Chondrocyte (in vitro differentiated cells): ENCODE data around the gene NEK2. TPM values are rescaled to one million over a fixed set of nuclear protein-coding genes. Genes with fewer than 3 reads are reported as not detected.
"Not testable (repeated sequence)": the region's sequence is repeated elsewhere in the genome, so short reads cannot be mapped to it uniquely, and the experiment has no call there.

Source experiments
- DNase-seq: peaks from one replicate; pipeline ENCODE4 v3.0.0; 2021; ENCODE audit warnings: mixed read lengths, low spot score
- H3K27ac Mint-ChIP-seq: one replicate; pipeline ENCODE4 v1.8.0; 2021; ENCODE audit warnings: mild to moderate bottlenecking, moderate library complexity, mixed read lengths; ENCODE audit not compliant: unreplicated experiment
- H3K27me3 Mint-ChIP-seq: 2 replicates; pipeline ENCODE4 v1.8.0; 2021; ENCODE audit warnings: low read depth, mixed read lengths
- H3K36me3 Mint-ChIP-seq: 2 replicates; pipeline ENCODE4 v1.8.0; 2021; ENCODE audit warnings: low read depth, mixed read lengths
- H3K4me1 Mint-ChIP-seq: 2 replicates; pipeline ENCODE4 v1.8.0; 2021; ENCODE audit warnings: low read depth, mild to moderate bottlenecking, mixed read lengths
- H3K4me3 Mint-ChIP-seq: one replicate; pipeline ENCODE4 v1.8.0; 2021; ENCODE audit warnings: mild to moderate bottlenecking, moderate library complexity, mixed read lengths; ENCODE audit not compliant: unreplicated experiment
- H3K9me3 Mint-ChIP-seq: 2 replicates; pipeline ENCODE4 v1.8.0; 2021; ENCODE audit warnings: low read depth, mixed read lengths
- CTCF ChIP-seq: fragments of 200-600 bp; sonication (generic); IDR thresholded peaks from 2 replicates; pipeline ENCODE4 v1.5.0; 2021; ENCODE audit warnings: antibody characterized with exemption, mild to moderate bottlenecking, moderate library complexity
- total RNA-seq: library from RNA; stranded (reverse); gene quantifications from 3 replicates; pipeline ENCODE4 v1.2.1, GENCODE V29; 2021

The NEK2 gene
- total RNA-seq, 1 donor from 2014 or later, result 3.2 TPM

- Mint-ChIP-seq H3K27ac (no peak overlapping the region), H3K9me3 (no peaks in the 10 kb centered on the region), H3K4me1 (peaks cover 7% of the 10 kb centered on the region), H3K36me3 (no peaks in the 10 kb centered on the region), H3K27me3 (peaks cover 12% of the 10 kb centered on the region), H3K4me3 (no peak overlapping the region)
- DNase-seq, result no peak
- TF ChIP-seq CTCF, result no peak
These were observed 8.2 kb upstream of the NEK2 start for GRCh38 chr1:211683396-211684297.

- not testable (repeated sequence) for H3K36me3 Mint-ChIP-seq, H3K27ac Mint-ChIP-seq, H3K4me3 Mint-ChIP-seq, H3K4me1 Mint-ChIP-seq, H3K9me3 Mint-ChIP-seq, DNase-seq, H3K27me3 Mint-ChIP-seq
These were observed 6.8 kb upstream of the NEK2 start for GRCh38 chr1:211682186-211682585.

GRCh38 chr1:211680752-211681327, 5.4 kb upstream of the NEK2 start:
- Mint-ChIP-seq H3K4me1 (peaks cover 8% of the 10 kb centered on the region), H3K4me3 (no peak overlapping the region), H3K27ac (peak overlapping the region; percentile 23), H3K9me3 (no peaks in the 10 kb centered on the region), H3K27me3 (peaks cover 5% of the 10 kb centered on the region), H3K36me3 (no peaks in the 10 kb centered on the region)
- peak; percentile 88 for TF ChIP-seq CTCF
- DNase-seq, result no peak

- H3K27me3 Mint-ChIP-seq, result peaks cover 2% of the 10 kb centered on the region
- DNase-seq, result no peak
- peaks cover 25% of the 10 kb centered on the region for H3K4me1 Mint-ChIP-seq
- TF ChIP-seq CTCF, result no peak
- no peaks in the 10 kb centered on the region for H3K9me3 Mint-ChIP-seq
- H3K4me3 Mint-ChIP-seq, result no peak overlapping the region
- H3K27ac Mint-ChIP-seq, result no peak overlapping the region
- no peaks in the 10 kb centered on the region for H3K36me3 Mint-ChIP-seq
These were observed 2.2 kb upstream of the NEK2 start for GRCh38 chr1:211677659-211678058.

GRCh38 chr1:211676761-211677160, 1.3 kb upstream of the NEK2 start:
- Mint-ChIP-seq H3K4me3 (peak overlapping the region; percentile 86), H3K27ac (no peak overlapping the region), H3K27me3 (peaks cover 2% of the 10 kb centered on the region), H3K36me3 (no peaks in the 10 kb centered on the region), H3K9me3 (no peaks in the 10 kb centered on the region), H3K4me1 (peaks cover 25% of the 10 kb centered on the region)
- TF ChIP-seq CTCF, result no peak
- no peak for DNase-seq
